GM12891 (cell line): ENCODE results near the gene CHID1.

Experiments
- POLR2A ChIP-seq: IDR thresholded peaks from 2 replicates; pipeline ENCODE4 v1.6.1; 2011; ENCODE audit warnings: low read depth, low read length, control low read depth
- POLR2AphosphoS5 ChIP-seq: IDR thresholded peaks from 2 replicates; pipeline ENCODE4 v1.6.1; 2011; ENCODE audit warnings: low read depth, low read length, control low read depth
- TAF1 ChIP-seq: IDR thresholded peaks from 2 replicates; pipeline ENCODE4 v1.6.1; 2011; ENCODE audit warnings: low read depth, low read length, control low read depth

- TF ChIP-seq POLR2A (no peak), POLR2AphosphoS5 (no peak), TAF1 (no peak)
Measured at GRCh38 chr11:908273-908672, 2.3 kb downstream of the CHID1 start.
